Measurements from ENCODE around the gene ADAM15.

ADAM15 gene

DNA sequence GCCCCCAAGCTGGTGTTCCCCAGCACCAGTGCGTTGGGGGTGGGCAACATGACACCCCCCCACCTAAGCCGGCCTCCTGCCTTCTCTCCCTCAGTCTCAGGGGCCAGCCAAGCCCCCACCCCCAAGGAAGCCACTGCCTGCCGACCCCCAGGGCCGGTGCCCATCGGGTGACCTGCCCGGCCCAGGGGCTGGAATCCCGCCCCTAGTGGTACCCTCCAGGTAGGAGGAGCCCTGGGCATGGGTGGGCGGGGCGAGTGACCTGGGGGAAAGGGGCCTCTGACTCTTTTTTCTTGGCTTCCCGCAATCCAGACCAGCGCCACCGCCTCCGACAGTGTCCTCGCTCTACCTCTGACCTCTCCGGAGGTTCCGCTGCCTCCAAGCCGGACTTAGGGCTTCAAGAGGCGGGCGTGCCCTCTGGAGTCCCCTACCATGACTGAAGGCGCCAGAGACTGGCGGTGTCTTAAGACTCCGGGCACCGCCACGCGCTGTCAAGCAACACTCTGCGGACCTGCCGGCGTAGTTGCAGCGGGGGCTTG lies 11.1 kb downstream of the ADAM15 start:
- Histone ChIP-seq H3K9me3 (ENCODE audit: severe bottlenecking) (no peaks in the 10 kb centered on the region), H3K4me1 (ENCODE audit: insufficient read depth, poor library complexity, severe bottlenecking) (no peaks in the 10 kb centered on the region), H3K4me3 (ENCODE audit: severe bottlenecking) (no peak overlapping the region), H3K27ac (ENCODE audit: poor library complexity, severe bottlenecking) (no peak overlapping the region), H3K27me3 (ENCODE audit: insufficient read depth, poor library complexity, severe bottlenecking) (no peaks in the 10 kb centered on the region), H3K36me3 (ENCODE audit: low read depth) (peaks cover 39% of the 10 kb centered on the region)
- DNase-seq (ENCODE audit: low spot score) (peak; percentile 70), ATAC-seq (ENCODE audit: low read depth) (no peak)
- TF ChIP-seq, protein P1, sequence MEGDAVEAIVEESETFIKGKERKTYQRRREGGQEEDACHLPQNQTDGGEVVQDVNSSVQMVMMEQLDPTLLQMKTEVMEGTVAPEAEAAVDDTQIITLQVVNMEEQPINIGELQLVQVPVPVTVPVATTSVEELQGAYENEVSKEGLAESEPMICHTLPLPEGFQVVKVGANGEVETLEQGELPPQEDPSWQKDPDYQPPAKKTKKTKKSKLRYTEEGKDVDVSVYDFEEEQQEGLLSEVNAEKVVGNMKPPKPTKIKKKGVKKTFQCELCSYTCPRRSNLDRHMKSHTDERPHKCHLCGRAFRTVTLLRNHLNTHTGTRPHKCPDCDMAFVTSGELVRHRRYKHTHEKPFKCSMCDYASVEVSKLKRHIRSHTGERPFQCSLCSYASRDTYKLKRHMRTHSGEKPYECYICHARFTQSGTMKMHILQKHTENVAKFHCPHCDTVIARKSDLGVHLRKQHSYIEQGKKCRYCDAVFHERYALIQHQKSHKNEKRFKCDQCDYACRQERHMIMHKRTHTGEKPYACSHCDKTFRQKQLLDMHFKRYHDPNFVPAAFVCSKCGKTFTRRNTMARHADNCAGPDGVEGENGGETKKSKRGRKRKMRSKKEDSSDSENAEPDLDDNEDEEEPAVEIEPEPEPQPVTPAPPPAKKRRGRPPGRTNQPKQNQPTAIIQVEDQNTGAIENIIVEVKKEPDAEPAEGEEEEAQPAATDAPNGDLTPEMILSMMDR (IDR thresholded peaks at IDR 0.05; ENCODE audit: poor library complexity, severe bottlenecking) = no peak

DNA sequence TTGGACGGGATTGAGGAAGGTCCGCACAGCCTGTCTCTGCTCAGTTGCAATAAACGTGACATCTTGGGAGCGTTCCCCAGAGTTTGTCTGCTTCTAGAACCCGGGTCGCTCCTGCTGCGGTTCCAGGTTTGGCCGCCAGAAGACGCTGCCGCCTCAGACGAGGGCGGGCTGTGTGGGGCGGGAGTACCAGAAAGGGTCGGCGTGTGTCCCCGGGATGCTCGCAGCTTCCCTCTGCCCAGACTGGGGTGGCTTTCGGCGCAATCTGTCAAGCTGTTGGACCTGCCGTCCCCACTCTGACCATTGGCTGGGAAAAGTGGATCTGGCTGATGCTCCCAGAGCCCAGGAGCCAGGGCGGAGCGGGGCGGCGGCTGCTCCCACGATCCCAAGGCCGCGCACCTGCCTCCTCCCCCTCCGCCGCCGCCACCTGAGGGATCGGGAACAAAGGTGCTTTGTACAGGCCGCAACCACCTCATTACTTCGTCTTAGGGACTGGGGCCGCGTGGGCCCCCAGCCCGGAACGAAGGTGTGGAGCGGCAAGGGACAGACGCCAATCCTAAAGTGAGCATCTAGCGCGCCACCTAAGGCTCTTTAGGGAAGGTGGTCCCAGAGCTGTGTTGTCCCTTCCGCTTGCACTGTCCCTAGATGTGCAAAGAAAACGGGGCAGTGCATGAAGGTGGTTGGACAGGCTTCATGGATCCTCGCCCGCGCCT lies 11.7 kb downstream of the ADAM15 start:
- H3K9me3 ChIP-seq (ENCODE audit: severe bottlenecking) = no peaks in the 10 kb centered on the region
- H3K27me3 ChIP-seq (ENCODE audit: insufficient read depth, poor library complexity, severe bottlenecking) = no peaks in the 10 kb centered on the region
- DNase-seq (ENCODE audit: low spot score) = peak; percentile 64
- no peaks in the 10 kb centered on the region for H3K4me1 ChIP-seq (ENCODE audit: insufficient read depth, poor library complexity, severe bottlenecking)
- TF ChIP-seq, protein P1 (IDR thresholded peaks at IDR 0.05; ENCODE audit: poor library complexity, severe bottlenecking) = no peak
- H3K36me3 ChIP-seq (ENCODE audit: low read depth) = peaks cover 33% of the 10 kb centered on the region
- peak; percentile 6; the same call in 1 of the 3 replicates for ATAC-seq (ENCODE audit: low read depth)
- peak overlapping the region; percentile 59 for H3K4me3 ChIP-seq (ENCODE audit: severe bottlenecking)
- H3K27ac ChIP-seq (ENCODE audit: poor library complexity, severe bottlenecking) = peak overlapping the region; percentile 57

DNA sequence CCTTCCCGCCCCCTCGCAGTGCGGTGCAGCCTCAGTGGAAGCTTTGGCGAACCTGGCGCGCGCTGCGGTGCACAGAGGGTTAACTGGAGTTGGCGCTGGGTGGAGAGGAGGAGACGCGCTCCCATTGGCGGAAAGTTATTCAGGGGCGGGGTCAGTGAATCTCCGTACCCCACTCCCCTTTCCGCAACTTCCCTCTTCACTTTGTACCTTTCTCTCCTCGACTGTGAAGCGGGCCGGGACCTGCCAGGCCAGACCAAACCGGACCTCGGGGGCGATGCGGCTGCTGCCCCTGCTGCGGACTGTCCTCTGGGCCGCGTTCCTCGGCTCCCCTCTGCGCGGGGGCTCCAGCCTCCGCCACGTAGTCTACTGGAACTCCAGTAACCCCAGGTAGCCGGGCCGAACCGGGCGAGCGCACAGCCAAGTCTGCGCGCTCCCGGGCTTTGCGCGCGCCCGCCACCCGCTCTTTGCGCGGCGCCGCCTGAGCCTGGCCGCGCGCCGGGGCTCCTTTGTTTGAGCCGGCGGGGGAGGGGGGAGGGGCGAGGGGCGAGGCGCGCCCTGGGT lies 12.5 kb downstream of the ADAM15 start, which contains the start of gene EFNA4:
TSS of gene EFNA4 (plus strand) at position 191 of the 561 bp plus-strand sequence. CDS start at position 275, 84 bp downstream.
- ATAC-seq (ENCODE audit: low read depth) = peak; percentile 80

DNA sequence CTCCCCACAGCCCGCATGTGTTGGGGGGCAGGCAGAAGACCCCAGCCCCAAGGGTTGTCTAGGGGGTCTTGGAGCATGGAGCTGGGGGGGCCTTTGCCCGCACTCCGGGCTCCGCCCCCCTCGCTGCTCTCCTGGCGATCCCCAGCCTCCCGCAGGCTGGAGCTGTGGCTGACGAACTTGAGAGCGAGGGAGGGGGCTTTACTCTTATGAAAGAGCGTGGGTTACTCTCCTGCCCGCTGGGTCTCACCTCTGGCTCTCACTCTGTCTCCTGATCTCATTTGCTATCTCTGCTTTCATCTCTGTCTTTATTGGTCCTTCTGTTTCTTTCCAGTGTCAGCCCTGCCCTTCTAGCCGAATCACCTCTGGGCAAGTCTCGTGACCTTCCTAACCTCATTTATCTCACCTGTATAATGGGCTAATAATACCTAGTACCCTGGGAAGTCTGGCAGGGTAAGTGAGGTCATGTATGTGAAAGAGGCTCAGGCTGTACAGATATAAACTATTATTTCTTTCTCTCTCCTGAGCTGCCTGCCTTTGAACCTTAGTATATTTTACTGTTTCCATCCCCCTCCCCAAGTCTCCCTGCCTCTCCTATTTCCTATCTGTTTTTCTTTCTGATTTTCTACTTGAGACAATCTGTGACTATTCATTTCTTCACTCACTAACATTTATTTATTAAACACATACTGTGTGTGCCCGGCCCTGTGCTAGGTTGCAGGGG lies 13.2 kb downstream of the ADAM15 start:
- Histone ChIP-seq H3K4me3 (ENCODE audit: severe bottlenecking) (peak overlapping the region; percentile 59), H3K36me3 (ENCODE audit: low read depth) (peaks cover 19% of the 10 kb centered on the region), H3K4me1 (ENCODE audit: insufficient read depth, poor library complexity, severe bottlenecking) (no peaks in the 10 kb centered on the region), H3K27ac (ENCODE audit: poor library complexity, severe bottlenecking) (peak overlapping the region; percentile 57), H3K27me3 (ENCODE audit: insufficient read depth, poor library complexity, severe bottlenecking) (no peaks in the 10 kb centered on the region), H3K9me3 (ENCODE audit: severe bottlenecking) (no peaks in the 10 kb centered on the region)
- DNase-seq (ENCODE audit: low spot score) (no peak), ATAC-seq (ENCODE audit: low read depth) (peak; percentile 12)
- TF ChIP-seq, protein P1 (IDR thresholded peaks at IDR 0.05; ENCODE audit: poor library complexity, severe bottlenecking) = no peak

More for the DNA sequence above, 12.5 kb downstream of the ADAM15 start, which contains the start of gene EFNA4:
- peak; percentile 89 for DNase-seq (ENCODE audit: low spot score)
- Histone ChIP-seq H3K36me3 (ENCODE audit: low read depth) (peaks cover 25% of the 10 kb centered on the region), H3K27ac (ENCODE audit: poor library complexity, severe bottlenecking) (peak within 1 kb of the TSS; percentile 57), H3K4me1 (ENCODE audit: insufficient read depth, poor library complexity, severe bottlenecking) (no peaks in the 10 kb centered on the region), H3K4me3 (ENCODE audit: severe bottlenecking) (peak within 1 kb of the TSS; percentile 59), H3K27me3 (ENCODE audit: insufficient read depth, poor library complexity, severe bottlenecking) (no peaks in the 10 kb centered on the region), H3K9me3 (ENCODE audit: severe bottlenecking) (no peaks in the 10 kb centered on the region)
- TF ChIP-seq, protein P1 (IDR thresholded peaks at IDR 0.05; ENCODE audit: poor library complexity, severe bottlenecking) = no peak
